Activated gamma-delta T cell treated with Interleukin-2 at 50 U/mL for 16 hours (primary cell): Measurements from ENCODE around the gene CEACAM1.
"Not testable (repeated sequence)": the region's sequence is repeated elsewhere in the genome, so short reads cannot be mapped to it uniquely, and the experiment has no call there.

Experiments
- DNase-seq: peaks from one replicate; pipeline ENCODE4 v3.0.0-alpha.2; 2020

Gene CEACAM1

GRCh38 chr19:42508892-42509444 is 19.3 kb downstream of the CEACAM1 start:
- DNase-seq: no peak

GRCh38 chr19:42505066-42505465 is 23.2 kb downstream of the CEACAM1 start:
- DNase-seq: no peak

DNA sequence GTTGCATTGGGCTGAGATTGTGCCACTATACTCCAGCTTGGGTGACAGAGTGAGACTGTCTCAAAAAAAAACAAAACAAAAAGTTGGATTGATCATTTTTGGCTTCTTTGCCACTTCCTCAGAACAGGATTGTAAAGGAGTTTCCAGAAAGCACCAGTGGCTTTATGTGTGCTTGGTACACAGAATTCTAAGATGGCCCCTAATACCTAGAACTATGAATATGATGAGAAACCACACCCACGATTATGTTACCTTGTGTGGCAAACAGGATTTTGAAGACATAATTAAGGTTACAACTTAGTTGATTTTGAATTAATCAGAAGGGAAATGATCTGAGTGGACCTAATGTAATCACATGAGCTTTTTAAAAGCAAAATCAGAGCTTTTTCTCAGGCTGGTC is 26.5 kb downstream of the CEACAM1 start:
- DNase-seq: no peak

GRCh38 chr19:42501243-42501642 is 27.0 kb downstream of the CEACAM1 start:
- not testable (repeated sequence) for DNase-seq

DNA sequence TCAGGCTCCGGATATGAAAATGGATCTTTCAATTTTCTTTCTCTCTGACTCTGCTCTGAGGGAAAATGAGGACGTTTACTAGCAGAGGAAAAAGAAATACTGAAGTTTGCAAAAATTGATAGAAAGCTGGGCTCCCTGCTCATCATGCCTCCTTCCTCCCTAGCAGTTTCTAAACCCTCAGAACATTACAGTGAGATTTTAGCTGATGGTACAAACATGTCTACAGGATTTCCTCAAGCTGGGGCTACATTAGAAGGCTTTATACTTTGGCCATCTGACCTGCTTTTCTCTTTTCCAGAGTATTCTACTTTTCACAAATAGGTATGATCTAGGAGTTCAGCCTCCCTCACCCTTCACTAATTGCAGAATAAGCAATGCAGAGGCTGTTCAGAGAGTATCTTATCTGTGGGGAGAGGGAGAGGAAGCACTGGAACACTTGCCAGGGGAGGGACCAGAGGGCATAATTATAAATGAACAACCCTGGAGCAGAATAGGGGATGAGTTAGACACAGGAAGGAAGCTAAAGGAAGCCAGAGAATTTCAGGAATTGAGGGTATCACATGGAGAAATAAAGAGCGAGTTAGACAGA is 30.0 kb downstream of the CEACAM1 start:
- DNase-seq: no peak

DNA sequence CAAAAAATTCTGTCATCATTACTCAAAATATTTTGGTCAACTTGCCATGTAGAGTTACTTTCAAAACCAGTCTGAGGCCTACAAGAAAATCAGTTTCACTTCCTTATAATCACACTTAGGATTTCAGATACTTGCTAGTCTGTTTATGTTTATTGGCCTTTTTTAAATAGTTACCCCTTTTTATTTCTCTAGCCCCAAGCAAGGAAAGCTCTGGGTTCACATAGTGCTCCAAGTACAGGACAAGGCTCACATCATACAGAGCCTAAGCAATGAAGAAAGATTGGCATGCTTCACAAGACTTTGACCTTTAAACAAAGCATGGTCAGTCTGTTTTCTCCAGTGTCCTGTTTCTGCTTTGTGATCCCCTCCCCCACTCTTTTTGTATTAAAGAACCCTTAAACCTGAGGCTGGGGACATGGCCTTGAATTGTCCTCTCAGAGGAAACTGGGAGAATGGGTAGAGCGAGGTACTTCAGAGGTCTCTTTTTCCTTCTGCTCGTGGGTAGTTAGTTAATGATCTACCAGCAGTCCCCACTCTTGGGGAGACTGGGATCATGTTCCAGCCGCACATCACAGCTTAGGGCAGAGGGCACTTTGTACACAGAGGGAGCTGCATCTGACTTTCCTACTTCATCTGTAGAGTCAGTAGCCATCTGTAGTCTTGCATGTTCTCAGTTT is 30.7 kb downstream of the CEACAM1 start:
- DNase-seq: no peak

- no peak for DNase-seq
These were observed 31.7 kb downstream of the CEACAM1 start for GRCh38 chr19:42496460-42497133.

DNA sequence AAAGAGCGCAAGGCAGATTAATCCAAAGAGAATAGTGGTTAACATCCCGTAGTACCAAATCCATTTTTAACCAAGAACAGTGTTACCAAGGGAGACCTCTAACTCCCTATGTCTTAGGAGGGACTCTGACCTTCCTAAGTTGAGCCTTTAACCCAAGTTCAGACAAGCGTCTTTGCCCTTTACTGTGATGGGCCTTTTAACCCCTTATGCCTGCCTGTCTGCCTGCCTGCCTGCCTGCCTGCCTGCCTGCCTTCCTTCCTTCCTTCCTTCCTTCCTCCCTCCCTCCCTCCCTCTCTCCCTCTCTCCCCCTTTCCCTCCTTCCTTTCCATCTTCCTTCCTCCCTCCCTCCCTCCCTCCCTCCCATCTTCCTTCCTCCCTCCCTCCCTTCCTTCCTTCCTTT is 32.6 kb downstream of the CEACAM1 start:
- no peak for DNase-seq

- no peak for DNase-seq
These were observed 34.0 kb downstream of the CEACAM1 start for GRCh38 chr19:42494321-42494720.

- no peak for DNase-seq
These were observed 39.3 kb downstream of the CEACAM1 start for GRCh38 chr19:42488783-42489521.

DNA sequence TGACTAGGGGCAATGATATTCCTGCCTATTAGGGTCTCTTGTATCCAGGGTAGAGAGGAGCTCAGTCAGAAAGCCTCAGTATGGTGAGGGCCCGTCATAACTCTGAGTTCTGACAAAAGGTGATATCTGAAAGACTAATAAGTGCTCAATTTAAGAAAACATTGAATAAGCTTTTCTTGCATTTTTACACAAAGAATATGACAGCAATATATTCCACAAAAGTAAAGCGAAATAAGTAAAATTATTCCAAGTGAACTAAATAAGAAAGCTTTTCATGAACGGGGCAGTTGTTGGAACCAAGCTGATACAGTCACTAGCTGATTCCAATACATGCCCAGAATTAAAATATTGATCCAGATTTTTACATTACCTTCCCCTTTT is 40.5 kb downstream of the CEACAM1 start:
- no peak for DNase-seq

- no peak for DNase-seq
These were observed 41.1 kb downstream of the CEACAM1 start for GRCh38 chr19:42487032-42487797.

DNA sequence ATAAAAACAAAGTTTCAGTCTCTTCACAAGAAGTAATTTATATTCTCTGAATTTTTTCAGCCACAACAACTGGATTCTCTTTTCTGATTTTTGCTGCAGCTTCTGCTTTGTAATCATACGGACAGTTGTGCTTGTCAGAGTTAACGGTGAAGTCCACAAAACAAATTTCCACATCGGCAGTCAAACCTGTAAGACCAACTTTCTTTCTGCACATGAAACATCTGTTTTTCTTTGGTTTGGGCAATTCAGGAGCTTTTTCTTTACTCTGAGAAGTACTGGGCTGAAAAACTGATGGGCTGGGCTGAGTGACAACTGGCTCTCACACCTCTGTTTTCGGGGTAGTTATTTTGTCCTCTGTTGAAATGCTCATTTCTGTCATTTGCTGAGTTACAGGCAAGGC is 43.2 kb downstream of the CEACAM1 start:
- DNase-seq: not testable (repeated sequence)

GRCh38 chr19:42480335-42481095 is 47.8 kb downstream of the CEACAM1 start:
- DNase-seq: no peak

GRCh38 chr19:42479736-42480135 is 48.5 kb downstream of the CEACAM1 start:
- DNase-seq: no peak

- no peak for DNase-seq
These were observed 49.4 kb downstream of the CEACAM1 start for GRCh38 chr19:42478765-42479311.

GRCh38 chr19:42477933-42478332 is 50.3 kb downstream of the CEACAM1 start:
- DNase-seq: no peak

GRCh38 chr19:42477117-42477516 is 51.2 kb downstream of the CEACAM1 start:
- no peak for DNase-seq

DNA sequence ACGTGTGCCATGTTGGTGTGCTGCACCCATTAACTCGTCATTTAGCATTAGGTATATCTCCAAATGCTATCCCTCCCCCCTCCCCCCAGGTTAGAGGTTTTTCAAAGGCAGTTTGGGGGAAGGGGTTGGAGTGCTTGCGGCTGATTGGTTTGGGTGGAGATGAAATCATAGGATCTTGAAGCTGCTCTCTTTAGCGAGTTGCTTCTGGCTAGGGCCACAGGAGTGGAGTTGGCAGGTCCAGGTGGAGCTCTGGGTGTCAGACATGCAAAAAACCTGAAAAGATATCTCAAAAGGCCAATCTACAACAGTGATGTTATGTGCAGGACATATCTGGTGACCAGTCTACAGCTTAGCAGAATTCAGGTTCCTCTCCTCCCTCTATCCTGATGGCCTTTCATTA is 52.9 kb downstream of the CEACAM1 start:
- DNase-seq: no peak

DNA sequence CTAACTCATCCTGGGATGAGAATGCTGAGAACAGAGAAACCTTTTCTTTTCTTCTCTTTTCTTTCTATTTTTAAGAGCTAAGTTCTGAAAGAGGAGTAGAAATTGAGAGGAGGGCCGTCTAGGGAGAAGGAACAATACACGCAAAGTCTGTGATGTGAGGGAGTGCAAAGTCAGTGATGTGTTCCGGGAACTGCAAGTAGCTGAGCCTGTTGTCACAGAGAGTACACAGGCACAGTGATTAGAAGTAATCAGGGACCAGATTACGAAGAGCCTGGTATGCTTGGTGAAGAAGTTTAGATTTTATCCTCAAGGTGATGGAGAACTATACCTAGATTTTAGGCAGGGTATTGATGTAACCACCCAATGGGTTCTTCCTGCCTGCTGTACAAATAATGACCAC is 53.5 kb downstream of the CEACAM1 start:
- DNase-seq: no peak

GRCh38 chr19:42473686-42474085 is 54.6 kb downstream of the CEACAM1 start:
- no peak for DNase-seq
